Measurements from ENCODE around the gene STRN. TPM values are rescaled to one million over a fixed set of nuclear protein-coding genes. Genes with fewer than 3 reads are reported as not detected.
"Not testable (repeated sequence)": the region's sequence is repeated elsewhere in the genome, so short reads cannot be mapped to it uniquely, and the experiment has no call there.

STRN gene
- total RNA-seq, 1 experiment from 2014 or later: 15.2 TPM

DNA sequence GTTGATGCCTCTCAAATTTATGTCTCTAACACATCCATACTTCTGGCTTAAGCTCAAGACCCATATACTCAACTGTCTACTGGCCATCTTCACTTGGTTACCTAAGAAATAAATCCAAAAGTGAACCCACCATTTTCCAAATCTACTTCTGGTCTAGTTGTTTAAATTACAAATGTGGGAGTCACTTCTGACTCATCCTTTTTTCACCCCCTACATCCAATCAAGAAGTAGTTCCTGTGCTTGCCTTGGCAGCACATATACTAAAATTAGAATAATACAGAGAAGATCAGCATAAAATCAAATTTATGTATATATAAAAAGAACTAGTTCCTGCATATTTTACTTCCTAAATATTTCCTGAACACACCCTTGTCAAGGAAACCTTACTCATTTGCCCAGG lies 53.6 kb downstream of the STRN start:
- DNase-seq (ENCODE audit: low read depth): peak; percentile 14

DNA sequence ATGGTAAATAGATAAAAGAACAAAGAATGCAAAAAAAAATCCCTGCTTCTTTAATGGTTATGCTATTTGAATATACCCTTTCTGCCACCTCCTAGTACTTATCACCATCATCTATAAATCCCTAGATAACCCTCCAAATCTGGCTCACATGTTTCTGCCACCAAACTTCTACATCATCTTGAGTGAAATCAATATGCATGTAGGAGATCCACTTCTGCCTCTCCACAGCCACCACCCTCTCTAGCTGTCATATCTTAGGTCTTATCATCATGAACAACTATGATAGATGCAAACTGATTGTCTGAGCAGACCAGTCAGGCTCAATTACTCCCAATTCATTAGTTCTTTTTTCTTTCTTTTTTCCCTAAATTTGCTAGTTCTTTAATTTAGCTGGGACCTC lies 55.3 kb downstream of the STRN start:
- no peak for DNase-seq (ENCODE audit: low read depth)

DNA sequence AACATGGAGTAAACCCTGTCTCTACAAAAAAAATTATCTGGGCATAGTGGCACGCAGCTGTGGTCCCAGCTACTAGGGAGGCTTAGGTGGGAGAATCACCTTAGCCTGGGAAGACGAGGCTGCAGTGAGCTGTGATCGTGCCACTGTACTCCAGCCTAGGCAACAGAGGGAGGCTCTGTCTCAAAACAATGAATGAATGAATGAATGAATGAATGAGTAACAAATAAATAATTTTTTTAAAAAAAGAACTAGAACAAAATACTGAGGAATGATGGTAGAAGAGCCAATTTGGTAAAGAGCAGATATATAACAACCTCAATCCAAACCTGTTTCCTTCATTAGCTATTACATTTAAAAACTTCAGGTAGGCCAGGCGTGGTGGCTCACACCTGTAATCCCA lies 60.1 kb downstream of the STRN start:
- DNase-seq (ENCODE audit: low read depth): no peak

DNA sequence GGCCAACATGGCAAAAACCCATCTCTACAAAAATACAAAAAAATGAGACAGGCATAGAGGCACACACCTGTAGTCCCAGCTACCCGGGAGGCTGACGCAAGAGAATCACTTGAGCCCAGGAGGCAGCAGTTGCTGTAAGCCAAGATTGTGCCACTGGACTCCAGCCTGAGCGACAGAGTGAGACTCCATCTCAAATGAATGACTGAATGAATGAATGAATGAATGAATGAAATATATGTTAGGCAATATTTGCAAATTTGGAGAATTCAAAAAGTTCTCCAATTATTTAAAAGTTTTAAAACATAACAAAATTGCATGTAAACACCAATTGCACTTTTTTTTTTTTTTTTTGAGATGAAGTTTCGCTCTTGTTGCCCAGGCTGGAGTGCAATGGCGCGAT lies 61.7 kb downstream of the STRN start:
- DNase-seq (ENCODE audit: low read depth): no peak

DNA sequence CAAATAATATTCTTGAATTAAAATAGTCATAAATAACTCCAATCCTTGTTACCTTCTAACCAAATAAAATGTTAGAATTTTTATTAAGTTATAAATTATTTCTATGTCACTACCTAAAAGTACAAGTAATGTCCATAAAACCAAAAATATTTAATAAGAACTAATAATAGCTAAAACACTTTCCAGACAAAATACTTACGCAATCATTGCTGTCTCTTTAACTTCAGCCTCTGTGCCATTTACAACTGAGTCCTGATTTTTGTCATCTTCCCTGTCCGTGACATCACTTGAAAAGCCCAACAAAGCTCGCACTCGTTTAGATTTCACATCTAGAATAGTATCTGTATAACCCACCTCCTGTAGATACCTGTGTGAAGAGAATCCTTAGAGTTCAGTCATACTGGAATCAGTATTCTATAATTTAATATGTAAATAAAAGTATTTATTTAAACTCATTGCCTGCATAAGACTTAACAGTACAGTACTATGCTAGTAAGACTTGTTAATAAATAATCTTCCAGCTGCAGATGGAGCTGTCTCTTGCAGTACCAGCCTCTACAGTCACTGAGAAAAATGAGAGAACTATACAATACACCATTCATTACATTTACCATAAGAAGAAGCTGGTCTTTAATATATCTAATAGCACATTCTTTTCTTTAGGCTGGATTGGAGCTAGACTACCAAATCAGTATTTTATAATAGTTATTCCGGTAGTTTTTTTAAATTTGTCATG lies 63.8 kb downstream of the STRN start:
- DNase-seq (ENCODE audit: low read depth): no peak

DNA sequence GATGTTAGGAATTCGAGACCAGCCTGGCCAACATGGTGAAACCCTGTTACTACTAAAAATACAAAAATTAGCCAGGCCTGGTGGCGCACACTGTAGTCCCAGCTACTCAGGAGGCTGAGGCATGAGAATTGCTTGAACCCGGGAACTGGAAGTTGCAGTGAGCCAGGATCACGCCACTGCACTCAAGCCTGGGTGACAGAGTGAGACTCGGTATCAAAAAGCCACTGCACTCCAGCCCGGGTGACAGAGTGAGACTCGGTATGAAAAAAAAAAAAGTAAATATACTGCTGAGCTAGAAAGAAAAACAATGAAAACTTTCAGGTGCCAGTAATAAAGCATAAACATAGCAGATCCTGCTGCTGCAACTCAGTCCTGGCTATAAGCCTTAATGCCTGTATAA lies 73.5 kb downstream of the STRN start:
- no peak for DNase-seq (ENCODE audit: low read depth)

DNA sequence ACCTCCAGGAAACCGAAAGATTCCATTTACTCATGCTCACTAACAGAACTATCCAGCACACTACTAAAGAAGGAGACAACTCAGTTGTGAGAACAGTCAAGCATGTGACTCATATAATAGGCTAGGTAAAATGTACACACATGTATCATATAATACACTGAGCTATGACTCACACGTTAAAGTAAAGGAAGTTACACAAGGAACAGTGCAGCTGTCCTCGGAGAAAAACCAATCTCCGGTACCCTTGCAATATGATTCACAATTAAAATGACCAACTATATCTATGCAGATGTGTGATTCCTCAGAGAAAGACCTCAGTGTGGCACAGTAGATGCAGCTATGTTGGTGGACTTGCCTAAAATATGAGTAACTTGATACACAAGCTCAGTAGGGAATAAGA lies 76.5 kb downstream of the STRN start:
- DNase-seq (ENCODE audit: low read depth): peak; percentile 88

DNA sequence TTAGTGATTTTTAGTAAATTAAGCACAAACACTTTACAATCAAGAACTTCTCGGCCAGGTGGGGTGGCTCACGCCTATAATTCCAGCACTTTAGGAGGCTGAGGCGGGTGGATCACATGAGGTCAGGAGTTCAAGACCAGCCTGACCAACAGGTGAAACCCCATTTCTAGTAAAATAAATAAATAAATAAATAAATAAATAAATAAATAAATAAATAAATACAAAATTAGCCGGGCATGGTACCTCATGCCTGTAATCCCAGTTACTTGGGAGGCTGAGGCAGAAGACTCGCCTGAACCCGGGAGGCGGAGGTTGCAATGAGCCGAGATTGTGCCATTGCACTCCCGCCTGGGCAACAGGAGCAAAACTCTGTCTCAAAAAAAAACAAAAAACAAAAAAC lies 79.2 kb downstream of the STRN start:
- not testable (repeated sequence) for DNase-seq (ENCODE audit: low read depth)

DNA sequence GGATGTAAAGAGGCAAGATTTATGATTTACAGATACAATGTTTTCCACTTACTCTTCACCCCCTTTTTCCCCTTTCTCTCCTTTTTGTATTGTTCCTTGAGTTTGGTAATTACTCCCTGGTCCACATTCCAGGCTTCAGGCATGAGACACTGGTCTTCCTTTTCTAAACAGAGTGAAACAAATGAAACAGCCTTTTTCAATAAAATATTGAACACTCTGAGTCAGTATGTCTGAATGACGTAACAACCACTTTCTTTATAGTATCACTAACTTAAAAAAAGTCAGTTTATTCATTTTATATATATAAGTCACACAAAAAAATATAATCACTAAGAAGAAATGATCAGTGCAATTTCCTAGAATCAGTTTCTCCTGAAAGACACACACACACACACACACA lies 79.7 kb downstream of the STRN start:
- DNase-seq (ENCODE audit: low read depth): no peak

DNA sequence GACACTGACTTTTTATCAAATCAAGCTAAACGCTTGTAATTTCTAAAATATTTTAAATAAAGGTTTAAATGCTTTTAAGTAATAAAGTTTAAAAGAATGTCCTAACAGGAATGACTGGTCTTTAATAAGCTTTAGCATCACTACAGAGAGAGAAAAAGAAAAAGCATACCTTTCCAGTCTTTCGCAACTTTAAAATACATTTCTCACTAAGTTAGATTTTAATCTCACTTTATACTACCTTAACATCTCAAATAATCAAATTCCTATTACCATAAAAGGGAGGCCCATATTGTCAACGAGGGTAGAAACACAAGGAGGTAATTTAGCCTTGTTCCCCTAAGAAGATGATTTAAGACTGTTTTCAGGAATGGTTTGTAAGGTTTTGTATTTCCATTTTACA lies 80.7 kb downstream of the STRN start:
- no peak for DNase-seq (ENCODE audit: low read depth)

DNA sequence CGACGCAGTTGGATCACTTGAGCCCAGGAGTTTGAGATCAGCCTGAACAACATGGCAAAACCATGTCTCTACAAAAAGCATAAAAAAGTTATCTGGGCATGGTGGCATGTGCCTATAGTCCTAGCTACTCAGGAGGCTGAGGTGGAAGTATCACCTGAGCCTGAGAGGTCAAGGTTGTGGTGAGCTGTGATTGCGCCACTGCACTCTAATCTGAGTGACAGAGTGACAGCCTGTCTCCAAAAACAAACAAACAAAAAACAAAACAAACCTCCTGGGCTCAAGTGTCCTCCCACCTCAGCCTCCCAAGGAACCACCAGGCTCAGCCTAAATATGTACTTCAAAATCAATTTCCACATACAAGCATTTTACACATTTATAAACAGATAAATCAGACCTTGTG lies 83.8 kb downstream of the STRN start:
- DNase-seq (ENCODE audit: low read depth): no peak

DNA sequence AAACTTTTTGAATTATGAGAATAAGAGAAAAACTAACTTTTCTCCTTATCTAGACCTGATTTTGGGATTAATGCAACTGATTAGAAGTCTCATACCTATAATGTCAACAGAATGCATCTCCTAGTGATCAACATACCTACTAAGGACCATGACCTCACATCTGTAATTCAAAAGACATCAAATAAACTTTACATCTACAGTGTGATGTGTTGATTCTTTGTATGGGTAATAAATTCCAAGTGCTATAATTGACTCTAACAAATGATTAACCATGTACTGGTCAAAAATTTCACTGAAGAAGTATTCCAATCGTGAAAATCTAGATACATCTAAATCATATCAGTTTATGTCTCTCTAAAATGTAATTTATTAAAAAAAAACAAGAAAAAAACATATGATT lies 84.5 kb downstream of the STRN start:
- DNase-seq (ENCODE audit: low read depth): no peak

DNA sequence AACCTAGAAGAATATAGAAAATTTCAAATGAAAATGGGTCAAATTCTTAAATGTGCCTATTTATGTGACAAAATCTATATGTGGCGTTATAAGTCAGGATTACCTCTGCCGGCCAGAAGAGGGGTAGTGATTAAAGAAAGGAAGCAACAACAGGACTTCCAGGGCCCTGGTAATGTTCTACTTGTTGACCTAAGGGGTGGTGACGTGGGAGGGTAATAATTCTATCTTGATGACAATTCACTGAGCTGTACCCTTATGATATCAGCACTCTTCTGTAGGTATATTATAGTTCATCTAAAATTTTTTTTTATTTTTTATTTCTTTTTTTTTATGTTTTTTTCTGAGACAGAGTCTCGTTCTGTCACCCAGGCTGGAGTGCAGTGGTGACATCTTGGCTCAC lies 87.9 kb downstream of the STRN start:
- no peak for DNase-seq (ENCODE audit: low read depth)

DNA sequence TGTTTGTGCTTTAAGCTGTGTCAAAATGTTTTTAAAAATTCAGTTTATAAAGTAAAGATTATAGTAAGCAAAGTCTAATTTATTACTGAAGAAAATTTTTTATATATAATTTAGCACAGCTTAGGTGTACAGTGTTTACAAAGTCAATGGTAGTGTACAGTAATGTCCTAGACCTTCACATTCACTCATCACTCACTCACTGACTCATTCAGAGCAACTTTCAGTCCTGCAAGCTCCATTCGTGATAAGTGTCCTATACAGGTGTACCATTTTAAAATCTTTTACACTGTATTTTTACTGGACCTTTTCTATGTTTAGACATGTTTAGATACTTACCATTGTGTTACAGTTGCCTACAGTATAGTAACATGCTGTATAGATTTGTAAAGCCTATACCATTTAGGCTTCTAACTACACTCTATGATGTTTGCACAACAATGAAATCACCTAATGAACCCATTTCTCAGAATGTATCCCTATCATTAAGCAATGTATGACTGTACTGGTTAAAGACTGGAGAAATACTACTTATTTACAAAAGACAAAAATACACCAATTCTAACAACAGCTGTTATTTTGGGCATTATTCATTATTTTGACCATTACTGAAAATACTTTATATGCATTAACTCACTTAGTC lies 95.1 kb downstream of the STRN start:
- no peak for DNase-seq (ENCODE audit: low read depth)

DNA sequence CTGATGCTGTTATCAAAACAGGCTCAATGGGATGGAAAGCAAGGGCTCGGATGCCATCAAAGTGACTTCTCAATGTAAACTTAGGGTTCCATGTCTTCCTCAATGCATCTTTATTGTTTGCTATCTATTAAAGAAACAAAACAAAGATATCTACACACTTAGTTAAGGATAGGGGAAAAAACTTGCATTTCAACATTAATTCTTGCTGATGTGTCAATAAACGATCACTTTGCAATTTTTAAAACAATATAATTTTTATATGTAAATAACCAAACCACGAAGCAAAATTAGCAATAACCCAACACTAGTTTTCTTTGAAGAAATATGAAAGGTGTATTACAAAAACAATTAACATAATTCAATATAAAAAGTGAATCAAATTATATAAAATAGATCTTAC lies 96.7 kb downstream of the STRN start:
- DNase-seq (ENCODE audit: low read depth): no peak

DNA sequence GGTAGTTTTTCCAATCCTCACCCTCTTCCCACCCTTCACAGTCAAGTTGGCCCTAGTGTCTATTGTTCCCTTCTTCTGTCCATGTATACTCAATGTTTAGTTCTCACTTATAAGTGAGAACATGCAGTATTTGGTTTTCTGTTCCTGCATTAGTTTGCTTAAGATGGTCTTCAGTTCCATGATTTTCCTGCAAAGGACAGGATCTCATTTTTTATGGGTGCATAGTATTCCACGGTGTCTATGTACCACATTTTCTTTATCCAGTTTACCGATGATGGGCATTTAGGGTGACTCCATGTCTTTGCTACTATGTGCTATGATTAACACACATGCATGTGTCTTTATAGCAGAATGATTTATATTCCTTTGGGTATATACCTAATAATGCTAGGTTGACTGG lies 104.4 kb downstream of the STRN start:
- no peak for DNase-seq (ENCODE audit: low read depth)

DNA sequence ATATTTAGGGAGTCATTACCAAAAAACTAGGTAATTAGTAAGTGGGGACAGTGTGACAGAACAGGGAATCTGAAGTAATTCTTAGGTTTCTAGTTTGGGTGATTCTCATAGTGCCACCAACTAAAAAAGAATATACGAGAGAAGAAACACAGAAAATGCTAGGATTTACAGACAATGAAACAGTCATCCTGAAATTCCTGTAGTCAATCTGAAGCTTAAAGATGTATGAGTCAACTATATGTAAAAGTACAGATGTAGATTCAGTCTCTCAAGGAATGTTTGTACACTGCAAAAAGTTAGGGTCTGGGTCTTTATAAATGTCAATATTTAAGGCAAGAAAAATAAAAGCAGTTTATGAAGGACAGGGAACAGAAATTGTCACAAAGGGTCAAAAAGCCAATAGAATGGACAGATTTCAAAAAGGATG lies 107.0 kb downstream of the STRN start:
- no peak for DNase-seq (ENCODE audit: low read depth)

DNA sequence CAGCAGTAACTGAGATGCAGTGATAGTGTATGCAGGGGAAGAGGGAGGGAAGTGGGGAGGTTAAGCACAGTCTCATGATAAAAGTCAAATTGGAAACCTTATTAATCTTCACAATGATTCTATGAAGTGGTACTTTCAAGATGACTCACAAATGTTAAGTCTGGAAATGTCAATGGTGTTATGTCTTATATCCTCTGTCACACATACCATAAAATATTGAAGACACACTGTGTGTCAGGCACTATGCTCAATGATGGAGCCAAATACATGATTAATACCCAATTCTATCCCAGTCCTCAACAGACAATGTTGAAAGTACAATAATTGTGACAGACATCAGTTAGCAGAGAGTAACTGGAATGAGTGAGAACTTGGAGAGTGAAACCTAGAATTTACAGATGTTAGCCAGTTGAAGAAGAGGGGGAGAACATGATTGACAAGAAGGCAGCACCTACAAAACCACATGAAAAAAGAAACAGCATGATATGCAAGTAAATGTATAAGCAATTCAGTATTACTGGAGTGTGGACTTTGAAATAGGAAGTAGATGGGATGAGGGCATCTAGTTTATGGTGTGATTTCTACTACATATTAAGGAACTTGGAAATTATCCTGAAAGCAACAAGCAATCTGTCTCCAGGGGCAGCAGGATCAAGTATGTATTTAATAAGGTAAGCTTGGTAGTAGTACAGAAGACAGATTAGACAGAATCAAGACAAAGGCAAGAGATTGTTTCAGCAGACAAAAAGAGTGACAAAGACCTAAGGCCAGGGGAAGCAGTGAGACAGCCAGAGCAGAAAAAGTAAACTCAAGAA lies 107.6 kb downstream of the STRN start:
- no peak for DNase-seq (ENCODE audit: low read depth)

DNA sequence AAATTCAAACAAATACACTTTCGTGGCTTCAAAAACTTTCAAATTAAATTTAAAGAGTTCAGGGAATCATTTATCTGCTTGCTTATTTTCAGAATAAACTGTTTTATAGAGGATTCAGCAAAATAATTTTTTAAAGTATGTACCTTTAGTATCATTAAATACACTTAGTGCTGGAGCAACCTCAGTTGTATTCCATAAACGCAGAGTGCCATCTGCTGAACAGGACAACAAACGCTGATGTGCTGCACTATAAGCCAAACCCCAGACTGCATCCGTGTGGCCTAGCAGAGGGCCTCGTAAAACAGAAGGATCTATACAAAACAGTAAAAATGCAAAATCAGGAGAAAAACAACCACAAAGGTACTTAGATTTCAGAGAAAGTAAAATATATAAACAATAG lies 108.6 kb downstream of the STRN start:
- no peak for DNase-seq (ENCODE audit: low read depth)

DNA sequence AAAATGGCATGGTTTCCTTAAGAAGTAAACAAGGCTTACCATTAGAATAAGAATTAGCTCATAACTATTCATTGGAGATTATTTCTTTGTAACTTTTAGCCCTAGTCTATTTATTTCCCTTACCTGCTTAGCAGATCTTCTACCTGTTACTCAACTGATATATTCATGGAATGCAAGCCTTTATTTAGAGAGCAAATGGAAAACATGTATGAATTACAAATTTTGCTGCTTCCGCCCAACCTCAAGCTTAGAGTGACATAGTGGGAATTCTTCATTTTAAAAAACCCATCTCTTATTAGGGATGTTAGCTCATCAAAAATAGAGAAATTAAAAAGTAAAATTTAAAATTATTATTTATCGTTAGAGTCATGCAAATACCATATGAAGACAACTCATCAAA lies 110.9 kb downstream of the STRN start:
- DNase-seq (ENCODE audit: low read depth): no peak

DNA sequence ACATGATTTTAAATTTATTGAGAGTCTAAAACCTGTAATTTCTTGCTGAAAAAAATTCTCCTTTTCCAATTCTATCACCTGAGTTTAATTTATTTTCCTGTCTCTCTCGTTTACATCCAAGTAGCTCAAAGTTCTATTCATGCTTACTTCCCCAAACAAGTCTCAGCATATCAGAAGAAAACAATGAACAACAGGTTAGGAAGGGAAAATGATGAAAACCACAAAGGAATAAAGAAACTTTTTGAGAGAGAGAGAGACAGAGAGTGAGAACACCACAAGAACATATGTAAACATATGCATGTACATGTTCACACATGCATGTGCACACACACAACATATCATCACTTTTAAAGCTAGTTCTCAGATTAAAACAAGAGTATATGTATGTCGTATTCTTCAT lies 112.1 kb downstream of the STRN start:
- DNase-seq (ENCODE audit: low read depth): no peak

DNA sequence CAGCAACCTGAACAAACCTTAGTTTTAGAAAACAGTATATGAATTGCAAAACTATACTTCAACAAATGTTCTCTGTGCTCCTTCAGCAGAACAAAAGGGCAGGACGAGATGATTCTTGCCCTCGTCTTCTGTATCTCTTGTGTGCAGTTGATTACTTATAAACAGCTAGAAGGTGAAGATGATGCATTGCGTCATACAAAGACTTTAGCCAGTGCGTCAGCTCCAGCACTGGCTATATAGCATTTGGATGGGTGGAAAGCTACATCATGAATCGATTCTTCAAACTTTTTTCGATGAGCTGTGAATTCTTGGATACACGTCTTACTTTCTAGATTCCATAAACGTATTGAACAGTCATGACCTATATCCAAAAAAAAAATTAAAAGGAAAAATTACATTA lies 117.1 kb downstream of the STRN start:
- DNase-seq (ENCODE audit: low read depth): no peak

DNA sequence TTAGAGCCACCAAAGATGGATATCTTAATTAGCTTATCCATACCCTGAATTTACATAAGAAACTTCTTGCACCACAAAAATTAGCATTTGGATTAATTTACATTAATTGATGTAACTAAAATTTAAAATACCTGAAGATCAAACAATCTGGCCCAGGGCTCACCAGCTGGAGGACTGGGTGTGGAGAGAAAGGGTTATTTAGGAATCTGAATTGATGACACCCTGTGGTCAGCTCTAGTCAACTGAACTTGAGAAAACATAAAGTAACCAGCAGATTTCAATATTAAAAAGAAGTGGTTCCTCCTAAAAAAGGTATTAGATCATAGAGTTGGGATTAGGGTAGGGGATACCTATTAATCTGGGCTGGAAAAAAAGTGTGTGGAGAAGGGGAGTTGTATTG lies 122.5 kb downstream of the STRN start:
- DNase-seq (ENCODE audit: low read depth): no peak

Data from Daoy (cell line).